Stimulated activated CD8-positive, alpha-beta memory T cell treated with anti-CD3 and anti-CD28 coated beads, Interleukin-15, amount 100 ng/mL, for 4 hours (primary cell): ENCODE data around the gene LRIT3.
"Not testable (repeated sequence)": the region's sequence is repeated elsewhere in the genome, so short reads cannot be mapped to it uniquely, and the experiment has no call there.

Experiments used
- DNase-seq, 2 donors: peaks; one replicate each; pipeline ENCODE4 v3.0.0-alpha.2; 2020; ENCODE audit warnings: low read depth in 2 of 2

LRIT3 gene

GRCh38 chr4:109848501-109848900, 594 bp downstream of the LRIT3 start:
- DNase-seq = no peak

DNA sequence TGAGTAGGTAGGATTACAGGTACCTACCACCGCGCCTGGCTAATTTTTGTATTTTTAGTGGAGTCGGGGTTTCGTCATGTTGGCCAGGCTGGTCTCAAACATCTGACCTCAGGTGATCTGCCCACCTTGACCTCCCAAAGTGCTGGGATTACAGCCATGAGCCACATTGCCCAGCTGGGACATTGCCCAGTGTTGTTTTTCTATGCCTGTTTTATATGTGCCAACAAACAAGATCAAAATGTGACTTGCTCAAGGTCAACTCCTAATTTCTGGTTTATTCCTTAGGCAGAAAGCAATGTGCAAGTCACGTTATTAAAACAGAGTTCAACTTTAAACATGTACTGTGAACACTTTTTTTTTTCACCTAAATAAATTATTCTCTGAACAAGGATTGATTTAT, 2.7 kb downstream of the LRIT3 start:
- DNase-seq = no peak

- DNase-seq = not testable (repeated sequence)
These were observed 11.8 kb downstream of the LRIT3 start for GRCh38 chr4:109859426-109860300.

GRCh38 chr4:109861271-109861670, 13.4 kb downstream of the LRIT3 start:
- no peak for DNase-seq

DNA sequence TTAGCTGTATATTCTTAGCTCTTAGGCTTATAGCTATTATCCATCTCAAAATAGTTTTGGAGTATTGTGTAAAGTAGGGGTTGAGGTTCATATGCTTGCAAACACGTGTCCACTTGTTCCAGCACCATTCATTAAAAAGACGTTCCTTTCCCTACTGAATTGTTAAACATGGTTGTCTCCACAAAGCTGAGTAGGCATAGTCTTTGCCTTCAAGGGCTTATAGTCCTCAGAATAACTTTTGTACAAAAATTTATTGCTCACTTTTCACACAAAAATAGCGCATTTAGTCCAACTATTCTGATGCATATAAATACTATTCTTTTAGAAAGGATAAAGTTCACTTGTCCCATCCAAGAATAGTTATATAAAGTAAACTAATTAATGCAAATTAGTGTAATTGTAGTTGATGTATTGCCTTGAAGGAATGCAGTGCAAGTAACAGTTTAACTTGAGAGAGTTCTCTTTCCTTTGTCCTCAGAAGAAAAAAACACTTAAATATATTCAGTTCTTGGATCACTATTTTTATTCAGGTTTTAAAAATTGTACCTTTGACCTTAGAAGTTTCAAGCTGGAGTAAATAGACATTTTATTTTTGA, 14.1 kb downstream of the LRIT3 start:
- DNase-seq = no peak

- DNase-seq = no peak
These were observed 16.2 kb downstream of the LRIT3 start for GRCh38 chr4:109864134-109864533.

DNA sequence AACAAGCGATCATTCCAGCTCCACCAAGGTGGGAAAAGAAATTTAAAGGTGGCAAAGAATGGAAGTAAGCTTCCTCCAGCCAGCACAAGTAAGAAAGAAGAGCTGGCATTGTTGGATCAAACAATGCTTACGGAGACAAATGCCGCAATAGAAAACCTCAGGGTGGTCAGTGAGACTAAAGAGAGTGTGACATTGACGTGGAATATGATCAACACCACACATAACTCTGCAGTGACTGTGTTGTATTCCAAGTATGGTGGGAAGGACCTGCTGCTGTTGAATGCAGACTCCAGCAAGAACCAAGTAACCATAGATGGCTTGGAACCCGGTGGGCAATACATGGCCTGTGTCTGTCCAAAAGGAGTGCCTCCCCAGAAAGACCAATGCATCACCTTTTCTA, 22.2 kb downstream of the LRIT3 start:
- DNase-seq = no peak

- no peak for DNase-seq
These were observed 24.2 kb downstream of the LRIT3 start for GRCh38 chr4:109872065-109872464.

DNA sequence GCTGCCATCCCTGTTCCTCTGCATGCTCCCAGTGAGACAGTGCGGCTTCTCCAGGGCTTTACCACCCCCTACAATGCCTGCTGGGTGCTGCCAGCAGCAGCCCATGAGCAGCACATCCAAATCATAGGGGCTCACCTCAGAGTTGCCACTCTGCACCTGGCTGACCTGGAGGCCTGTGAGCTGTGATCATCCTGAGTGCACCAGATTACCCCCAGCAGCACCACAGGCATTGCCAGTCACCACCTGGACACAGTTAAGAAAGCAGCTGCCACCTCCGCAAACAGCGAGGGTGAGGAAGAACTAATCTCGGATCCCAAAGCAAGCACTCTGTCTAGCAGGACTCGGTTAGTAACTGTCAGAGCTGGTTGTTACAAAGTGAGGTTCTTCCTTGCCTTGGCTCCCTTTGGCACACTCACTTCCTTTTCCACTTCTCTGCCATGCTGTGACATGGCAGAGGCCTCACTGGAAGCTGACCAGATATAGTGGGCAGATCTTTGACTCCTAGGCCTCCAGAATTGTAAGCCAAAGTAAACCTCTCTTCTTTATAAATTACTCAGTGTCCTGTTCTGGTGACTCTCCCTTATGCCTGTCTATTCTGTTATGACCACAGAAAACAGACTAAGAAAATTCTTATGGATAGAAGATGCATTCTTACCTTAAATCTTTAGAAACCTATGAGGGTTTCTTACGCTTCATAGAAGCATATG, 25.2 kb downstream of the LRIT3 start:
- DNase-seq = no peak

GRCh38 chr4:109873791-109874514, 26.0 kb downstream of the LRIT3 start:
- no peak for DNase-seq

DNA sequence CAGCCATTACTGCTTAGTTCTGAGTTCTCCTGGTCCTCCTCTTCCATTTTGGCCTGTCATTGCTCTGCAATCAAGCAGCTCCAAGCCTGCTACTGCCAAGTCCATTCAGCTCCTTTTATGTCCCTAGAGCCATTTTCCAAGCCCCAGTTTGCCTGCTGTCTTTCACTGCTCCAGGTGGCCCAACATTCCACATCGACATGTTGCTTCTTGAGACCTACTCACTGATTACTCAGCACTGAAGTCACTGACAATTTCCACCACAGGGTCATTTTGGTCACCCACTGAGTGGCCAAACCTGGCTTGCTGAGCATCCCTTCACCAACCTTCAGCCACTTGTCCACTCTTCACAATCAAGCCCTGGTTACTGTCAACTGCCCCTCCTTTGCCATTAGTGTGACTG, 27.2 kb downstream of the LRIT3 start:
- DNase-seq = no peak

DNA sequence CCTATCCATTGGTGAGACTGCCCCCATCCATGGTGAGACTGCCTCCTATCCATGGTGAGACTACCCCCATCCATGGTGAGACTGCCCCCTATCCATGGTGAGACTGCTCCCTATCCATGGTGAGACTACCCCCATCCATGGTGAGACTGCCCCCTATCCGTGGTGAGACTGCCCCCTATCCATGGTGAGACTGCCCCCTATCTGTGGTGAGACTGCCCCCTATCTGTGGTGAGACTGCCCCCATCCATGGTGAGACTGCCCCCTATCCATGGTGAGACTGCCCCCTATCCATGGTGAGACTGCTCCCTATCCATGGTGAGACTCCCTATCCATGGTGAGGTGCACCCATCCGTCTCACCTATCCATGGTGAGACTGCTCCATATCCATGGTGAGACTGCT, 27.6 kb downstream of the LRIT3 start:
- not testable (repeated sequence) for DNase-seq

DNA sequence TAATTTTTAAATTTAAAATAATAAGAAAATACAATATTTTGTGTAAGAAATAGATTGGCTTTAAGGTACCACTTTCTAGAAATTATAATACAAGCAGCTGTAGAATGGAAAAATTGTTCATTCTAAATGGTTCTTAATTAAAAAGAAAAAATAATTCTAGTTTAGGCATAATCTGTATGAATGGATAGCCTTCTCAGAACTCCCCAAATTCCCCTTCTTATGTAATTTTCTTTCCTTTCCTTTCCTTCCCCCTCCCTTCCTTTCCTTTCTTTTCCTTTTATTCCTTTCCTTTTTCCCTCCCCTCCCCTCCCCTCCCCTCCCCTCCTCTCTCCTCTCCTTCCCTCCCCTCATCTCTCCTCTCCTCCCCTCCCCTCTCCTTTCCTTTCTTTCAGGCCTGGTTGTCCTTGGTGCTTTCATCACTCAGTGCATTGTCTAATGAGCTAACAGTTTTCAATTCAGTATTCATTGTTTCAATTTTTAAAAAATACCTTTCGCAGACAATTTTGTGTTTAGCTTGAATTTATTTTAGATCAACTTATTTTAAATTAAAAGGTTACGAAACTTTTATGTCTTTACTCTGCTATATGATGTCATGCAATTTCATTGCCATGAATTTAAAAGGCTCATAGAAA, 28.8 kb downstream of the LRIT3 start:
- no peak for DNase-seq

DNA sequence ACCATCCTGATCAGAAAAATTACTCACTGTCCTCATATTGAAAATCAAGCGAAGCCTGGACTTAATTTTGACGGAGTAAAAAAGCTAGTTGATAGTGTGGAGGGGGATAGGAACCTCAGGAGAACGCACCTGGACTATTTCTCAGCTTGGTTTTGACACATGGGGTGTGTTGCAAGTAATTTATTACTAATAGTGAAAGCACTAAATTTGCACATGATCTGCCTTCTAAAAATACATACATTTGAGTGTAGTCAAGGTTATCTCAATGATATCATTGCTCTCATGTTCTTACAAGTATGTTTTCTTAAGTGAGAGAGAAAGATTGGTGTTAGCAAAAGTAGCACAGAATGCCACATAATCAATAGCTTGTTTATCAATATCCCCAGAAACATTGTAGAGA, 29.5 kb downstream of the LRIT3 start:
- DNase-seq = no peak

DNA sequence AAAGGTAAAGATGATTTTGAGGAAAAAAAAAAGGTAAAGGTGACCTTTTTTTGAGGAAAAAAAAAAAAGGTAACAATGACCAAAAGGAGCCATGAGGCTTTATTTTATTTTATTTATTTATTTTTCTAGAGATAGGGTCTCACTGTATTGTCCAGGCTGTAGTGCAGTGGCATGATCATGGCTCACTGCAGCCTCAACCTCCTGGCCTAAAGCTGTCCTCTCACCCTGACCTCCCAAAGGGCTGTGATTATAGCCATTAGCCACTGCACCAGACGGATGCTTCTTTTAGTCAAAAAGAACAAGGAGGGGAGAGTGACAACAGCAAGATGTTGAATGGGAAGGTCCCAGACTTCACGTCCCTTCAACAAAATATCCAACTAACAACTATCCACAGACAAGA, 30.4 kb downstream of the LRIT3 start:
- no peak for DNase-seq

- DNase-seq = no peak
These were observed 31.2 kb downstream of the LRIT3 start for GRCh38 chr4:109879081-109879480.

- DNase-seq = no peak
These were observed 31.9 kb downstream of the LRIT3 start for GRCh38 chr4:109879636-109880314.

DNA sequence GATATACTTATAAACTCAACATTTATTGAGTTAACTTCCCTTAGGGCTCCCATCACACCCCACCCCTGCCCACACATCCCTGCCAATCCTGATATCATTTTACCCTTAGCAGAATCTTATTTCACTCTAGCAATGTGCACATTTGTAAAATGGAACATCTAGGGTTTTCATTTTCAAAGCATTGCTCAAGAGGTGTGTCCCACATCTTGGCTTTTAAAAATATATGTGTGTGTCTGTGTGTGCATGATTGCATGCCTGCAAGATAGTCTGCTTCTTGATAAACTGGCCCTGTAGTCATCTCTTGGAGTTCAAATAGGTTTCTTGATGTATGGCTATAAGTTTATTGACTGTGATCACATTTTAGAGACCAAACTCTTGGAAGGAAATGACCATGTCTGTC, 38.4 kb downstream of the LRIT3 start:
- DNase-seq = no peak

- DNase-seq = no peak
These were observed 39.2 kb downstream of the LRIT3 start for GRCh38 chr4:109887071-109887470.

GRCh38 chr4:109890076-109890475, 42.2 kb downstream of the LRIT3 start:
- no peak for DNase-seq
